Measurements from ENCODE around the gene PAQR6.

Gene PAQR6

GRCh38 chr1:156263288-156263655 lies 15.4 kb upstream of the PAQR6 start:
- DNase-seq (ENCODE audit: low read depth in 2 of 3, low spot score in 1 of 3): no peak

GRCh38 chr1:156262461-156263287 lies 14.8 kb upstream of the PAQR6 start:
- no peak for DNase-seq (ENCODE audit: low read depth in 2 of 3, low spot score in 1 of 3)

- no peak for DNase-seq (ENCODE audit: low read depth in 2 of 3, low spot score in 1 of 3)
Measured at GRCh38 chr1:156260896-156261295, 13.0 kb upstream of the PAQR6 start.

- DNase-seq (ENCODE audit: low read depth in 2 of 3, low spot score in 1 of 3): no peak
Measured at GRCh38 chr1:156259805-156260204, 11.9 kb upstream of the PAQR6 start.

- DNase-seq (ENCODE audit: low read depth in 2 of 3, low spot score in 1 of 3): no peak
Measured at GRCh38 chr1:156258859-156259258, 11.0 kb upstream of the PAQR6 start.

GRCh38 chr1:156257711-156258110 lies 9.9 kb upstream of the PAQR6 start:
- no peak for DNase-seq (ENCODE audit: low read depth in 2 of 3, low spot score in 1 of 3)

- no peak for DNase-seq (ENCODE audit: low read depth in 2 of 3, low spot score in 1 of 3)
Measured at GRCh38 chr1:156253634-156254033, 5.8 kb upstream of the PAQR6 start.

- no peak for DNase-seq (ENCODE audit: low read depth in 2 of 3, low spot score in 1 of 3)
Measured at GRCh38 chr1:156251527-156251926, 3.7 kb upstream of the PAQR6 start.

GRCh38 chr1:156249593-156249992 lies 1.7 kb upstream of the PAQR6 start:
- no peak for DNase-seq (ENCODE audit: low read depth in 2 of 3, low spot score in 1 of 3)

GRCh38 chr1:156248323-156248683 lies 447 bp upstream of the PAQR6 start:
- no peak for DNase-seq (ENCODE audit: low read depth in 2 of 3, low spot score in 1 of 3)

GRCh38 chr1:156246781-156247459 lies 936 bp downstream of the PAQR6 start:
- no peak for DNase-seq (ENCODE audit: low read depth in 2 of 3, low spot score in 1 of 3)

- DNase-seq (ENCODE audit: low read depth in 2 of 3, low spot score in 1 of 3): no peak
Measured at GRCh38 chr1:156246241-156246780, 1.5 kb downstream of the PAQR6 start.

- peak in 1 of 3 donors; percentile 14 for DNase-seq (ENCODE audit: low read depth in 2 of 3, low spot score in 1 of 3)
Measured at GRCh38 chr1:156245451-156246232, 2.2 kb downstream of the PAQR6 start.

- DNase-seq (ENCODE audit: low read depth in 2 of 3, low spot score in 1 of 3): no peak
Measured at GRCh38 chr1:156244712-156245111, 3.1 kb downstream of the PAQR6 start.

GRCh38 chr1:156244126-156244525 lies 3.7 kb downstream of the PAQR6 start:
- no peak for DNase-seq (ENCODE audit: low read depth in 2 of 3, low spot score in 1 of 3)

- DNase-seq (ENCODE audit: low read depth in 2 of 3, low spot score in 1 of 3): no peak
Measured at GRCh38 chr1:156242738-156243137, 5.1 kb downstream of the PAQR6 start.

- no peak for DNase-seq (ENCODE audit: low read depth in 2 of 3, low spot score in 1 of 3)
Measured at GRCh38 chr1:156241926-156242325, 5.9 kb downstream of the PAQR6 start, which contains the start of gene BGLAP. TSS of gene BGLAP (plus strand) at chr1:156242184. CDS start at chr1:156242232, 48 bp downstream.

- no peak for DNase-seq (ENCODE audit: low read depth in 2 of 3, low spot score in 1 of 3)
Measured at GRCh38 chr1:156241311-156241811, 6.5 kb downstream of the PAQR6 start.

GRCh38 chr1:156238248-156238647 lies 9.6 kb downstream of the PAQR6 start:
- no peak for DNase-seq (ENCODE audit: low read depth in 2 of 3, low spot score in 1 of 3)

GRCh38 chr1:156236164-156236563 lies 11.7 kb downstream of the PAQR6 start:
- no peak for DNase-seq (ENCODE audit: low read depth in 2 of 3, low spot score in 1 of 3)

- no peak for DNase-seq (ENCODE audit: low read depth in 2 of 3, low spot score in 1 of 3)
Measured at GRCh38 chr1:156233426-156234127, 14.3 kb downstream of the PAQR6 start.
